ENCODE results near the gene IFI27. TPM values are rescaled to one million over a fixed set of nuclear protein-coding genes. Genes with fewer than 3 reads are reported as not detected.

Gene IFI27
- polyA plus RNA-seq, 1 of the 3 experiments (the other 2 are of a cell fraction), result 1.2 TPM

GRCh38 chr14:94161981-94162380 is 51.4 kb downstream of the IFI27 start:
- Histone ChIP-seq H3K4me2 (no peak overlapping the region), H3F3A (replicated peaks; ENCODE audit: insufficient read depth) (no peaks in the 10 kb centered on the region), H3K79me2 (ENCODE audit: insufficient read depth) (no peaks in the 10 kb centered on the region), H3K9me3 (no peaks in the 10 kb centered on the region), H3K36me3 (replicated peaks in 1 of 2; ENCODE audit: control insufficient read depth in 1 of 2, insufficient read depth in 2 of 2, low read length in 1 of 2) (no peaks in the 10 kb centered on the region), H4K20me1 (ENCODE audit: insufficient read depth) (no peaks in the 10 kb centered on the region), H3K27me3 (ENCODE audit: insufficient read depth) (no peaks in the 10 kb centered on the region; the same call in 1 of the 2 replicates), H3K27ac (ENCODE audit: low read depth in 2 of 2, low read length in 1 of 2) (no peak overlapping the region), H3K9ac (no peak overlapping the region), H3K4me3 (ENCODE audit: low read depth in 2 of 2, low read length in 1 of 2) (no peak overlapping the region), H3K4me1 (ENCODE audit: control insufficient read depth in 1 of 2, insufficient read depth in 2 of 2, low read depth in 1 of 2, low read length in 1 of 2) (peaks cover 0 to 4% of the 10 kb centered on the region in 2 experiments; a peak in 1 of 4 replicates), H3K9me2 (no peaks in the 10 kb centered on the region), H2AFZ (ENCODE audit: low read depth) (peak overlapping the region; percentile 26; the same call in 1 of the 2 replicates)
- 7% methylated on average over 2 of the region's 2 CpGs for WGBS (ENCODE audit: low lambda C conversion rate)
- ChIA-PET CTCF (interaction anchor here (0.9 to 2.8 kb wide), 3 partner anchors 9 to 30 kb away, joined by 3 to 13 read pairs (median 7); no protein-coding TSS in a partner anchor), POLR2A (no interaction called here)
- TF ChIP-seq GATA2 (CRISPR knock-in tag; IDR thresholded peaks at IDR 0.05), result no peak
- no peak for TF ChIP-seq ZBTB33 (IDR thresholded peaks at IDR 0.05; ENCODE audit: borderline replicate concordance, low read depth)
- no peak for TF ChIP-seq SIN3A (IDR thresholded peaks at IDR 0.05; ENCODE audit: borderline replicate concordance, low read depth, low read length)
- TF ChIP-seq USF1 (IDR thresholded peaks at IDR 0.05; ENCODE audit: borderline replicate concordance, low read depth), result no peak
- TF ChIP-seq TAF1 (IDR thresholded peaks at IDR 0.05; ENCODE audit: borderline replicate concordance, low read depth, low read length), result no peak
- TF ChIP-seq USF2 (IDR thresholded peaks at IDR 0.05; ENCODE audit: borderline replicate concordance, low read depth, low read length), result no peak
- TF ChIP-seq FOXM1 (IDR thresholded peaks at IDR 0.05; ENCODE audit: low read depth), result no peak
- TF ChIP-seq CTCF (IDR thresholded peaks at IDR 0.05), result no peak
- TF ChIP-seq RAD21 (IDR thresholded peaks at IDR 0.05; ENCODE audit: low read length), result no peak
- TF ChIP-seq TEAD4 (IDR thresholded peaks at IDR 0.05; ENCODE audit: borderline replicate concordance, insufficient read depth), result no peak
- no peak for TF ChIP-seq TCF12 (IDR thresholded peaks at IDR 0.05)
- DNase-seq, result no peak
